HepG2 (cell line): ENCODE results near the gene ESPN. TPM values are rescaled to one million over a fixed set of nuclear protein-coding genes. Genes with fewer than 3 reads are reported as not detected.

Experiments used
- CAMTA2 ChIP-seq: sonication (generic); formaldehyde crosslinking; IDR thresholded peaks from 2 replicates; pipeline ENCODE4 v1.4.0; 2020; ENCODE audit warnings: mild to moderate bottlenecking, missing genetic modification reagents, borderline replicate concordance
- CC2D1A ChIP-seq: sonication (generic); formaldehyde crosslinking; IDR thresholded peaks from 2 replicates; pipeline ENCODE4 v1.8.1; 2023; ENCODE audit warnings: mild to moderate bottlenecking, missing genetic modification reagents
- CEBPB ChIP-seq: IDR thresholded peaks from 2 replicates; pipeline ENCODE4 v1.6.1; 2011; ENCODE audit warnings: low read depth, low read length, improper control_type of control experiment, borderline replicate concordance
- CENPX ChIP-seq: sonication (generic); formaldehyde crosslinking; IDR thresholded peaks from 2 replicates; pipeline ENCODE4 v1.9.0; 2021; ENCODE audit warnings: mild to moderate bottlenecking, missing genetic modification reagents, moderate library complexity
- CTCF ChIP-seq: sonication (generic); formaldehyde crosslinking; IDR thresholded peaks from 2 replicates; pipeline ENCODE4 v1.5.0; 2020; ENCODE audit warnings: mild to moderate bottlenecking, missing genetic modification reagents, moderate library complexity
- DMTF1 ChIP-seq: sonication (generic); formaldehyde crosslinking; IDR thresholded peaks from 2 replicates; pipeline ENCODE4 v1.4.0; 2020; ENCODE audit warnings: mild to moderate bottlenecking, missing genetic modification reagents
- HNRNPL ChIP-seq: fragments of 200-400 bp; formaldehyde crosslinking; IDR thresholded peaks from 2 replicates; pipeline ENCODE4 v1.6.1; 2017; ENCODE audit warnings: mild to moderate bottlenecking, low read depth, low read length
- MZF1 ChIP-seq: sonication (generic); formaldehyde crosslinking; IDR thresholded peaks from 2 replicates; pipeline ENCODE4 v1.8.1; 2023; ENCODE audit warnings: mild to moderate bottlenecking, missing genetic modification reagents, borderline replicate concordance
- PAF1 ChIP-seq: IDR thresholded peaks from 2 replicates; pipeline ENCODE4 v1.6.1; 2016; ENCODE audit warnings: missing genetic modification reagents, missing compliant biosample characterization
- SNAI1 ChIP-seq: sonication (generic); formaldehyde crosslinking; IDR thresholded peaks from 2 replicates; pipeline ENCODE4 v1.5.0; 2020; ENCODE audit warnings: mild to moderate bottlenecking, missing genetic modification reagents, borderline replicate concordance
- THAP11 ChIP-seq: IDR thresholded peaks from 2 replicates; pipeline ENCODE4 v1.6.1; 2016; ENCODE audit warnings: missing biosample characterization, missing genetic modification reagents
- ZNF30 ChIP-seq: sonication (generic); formaldehyde crosslinking; IDR thresholded peaks from 2 replicates; pipeline ENCODE4 v1.5.0; 2020; ENCODE audit warnings: mild to moderate bottlenecking, missing genetic modification reagents
- ZNF333 ChIP-seq: sonication (generic); formaldehyde crosslinking; IDR thresholded peaks from 2 replicates; pipeline ENCODE4 v1.4.0; 2020; ENCODE audit warnings: mild to moderate bottlenecking, missing genetic modification reagents, borderline replicate concordance
- ZNF350 ChIP-seq: sonication (generic); formaldehyde crosslinking; IDR thresholded peaks from 2 replicates; pipeline ENCODE4 v1.4.0; 2020; ENCODE audit warnings: mild to moderate bottlenecking, low read depth, missing genetic modification reagents, borderline replicate concordance
- ZNF430 ChIP-seq: sonication (generic); formaldehyde crosslinking; IDR thresholded peaks from 2 replicates; pipeline ENCODE4 v1.9.0; 2021; ENCODE audit warnings: mild to moderate bottlenecking, missing genetic modification reagents
- ZNF513 ChIP-seq: sonication (generic); formaldehyde crosslinking; conservative IDR thresholded peaks from 2 replicates; pipeline ENCODE4 v1.5.0; 2020; ENCODE audit warnings: missing genetic modification reagents
- ZNF547 ChIP-seq: sonication (generic); formaldehyde crosslinking; IDR thresholded peaks from 2 replicates; pipeline ENCODE4 v1.5.1; 2020; ENCODE audit warnings: mild to moderate bottlenecking, missing genetic modification reagents
- ZSCAN31 ChIP-seq: sonication (generic); formaldehyde crosslinking; IDR thresholded peaks from 2 replicates; pipeline ENCODE4 v1.5.0; 2020; ENCODE audit warnings: low read depth, mild to moderate bottlenecking, missing genetic modification reagents
- polyA plus RNA-seq, 8 experiments: library from polyadenylated mRNA; depleted of rRNA in 3 of 8; stranded (reverse) in 7 of 8; unstranded in 1 of 8; fragments of >200 nt; fragmentation: Illumina TruSeq in 4 of 8; extraction: Trizol in 4 of 8; gene quantifications; 2 replicates each; pipeline versions ENCODE4 v1.2.1 to v1.2.3, GENCODE V29; 2011 to 2016; ENCODE audit warnings: low read depth in 4 of 8, missing spikeins in 1 of 8, mixed read lengths in 1 of 8; ENCODE audit not compliant: insufficient read depth in 1 of 8
- total RNA-seq, 5 experiments: library from RNA; depleted of rRNA; stranded (reverse); fragments of >200 nt; fragmentation: Illumina TruSeq; extraction: Trizol; gene quantifications; 2 replicates each; pipeline ENCODE4 v1.2.3, GENCODE V29; 2016; ENCODE audit warnings: low read depth in 1 of 5
- TF ChIP-seq, protein P1 (sequence below): sonication (generic); formaldehyde crosslinking; IDR thresholded peaks from 2 replicates; pipeline ENCODE4 v1.8.1; 2023; ENCODE audit warnings: mild to moderate bottlenecking, missing genetic modification reagents
- TF ChIP-seq, protein P2 (sequence below): IDR thresholded peaks from 2 replicates; pipeline ENCODE4 v1.6.1; 2012; ENCODE audit warnings: inconsistent platforms
- TF ChIP-seq, protein P3 (sequence below): sonication (generic); formaldehyde crosslinking; IDR thresholded peaks from 2 replicates; pipeline ENCODE4 v1.4.0; 2020; ENCODE audit warnings: missing genetic modification reagents, mild to moderate bottlenecking, borderline replicate concordance

Gene ESPN
- total and polyA plus RNA-seq, 2 of the 13 experiments (the other 11 are each of a cell fraction or from before 2014, with no cell fraction given): 48.6 to 54.2 TPM

DNA sequence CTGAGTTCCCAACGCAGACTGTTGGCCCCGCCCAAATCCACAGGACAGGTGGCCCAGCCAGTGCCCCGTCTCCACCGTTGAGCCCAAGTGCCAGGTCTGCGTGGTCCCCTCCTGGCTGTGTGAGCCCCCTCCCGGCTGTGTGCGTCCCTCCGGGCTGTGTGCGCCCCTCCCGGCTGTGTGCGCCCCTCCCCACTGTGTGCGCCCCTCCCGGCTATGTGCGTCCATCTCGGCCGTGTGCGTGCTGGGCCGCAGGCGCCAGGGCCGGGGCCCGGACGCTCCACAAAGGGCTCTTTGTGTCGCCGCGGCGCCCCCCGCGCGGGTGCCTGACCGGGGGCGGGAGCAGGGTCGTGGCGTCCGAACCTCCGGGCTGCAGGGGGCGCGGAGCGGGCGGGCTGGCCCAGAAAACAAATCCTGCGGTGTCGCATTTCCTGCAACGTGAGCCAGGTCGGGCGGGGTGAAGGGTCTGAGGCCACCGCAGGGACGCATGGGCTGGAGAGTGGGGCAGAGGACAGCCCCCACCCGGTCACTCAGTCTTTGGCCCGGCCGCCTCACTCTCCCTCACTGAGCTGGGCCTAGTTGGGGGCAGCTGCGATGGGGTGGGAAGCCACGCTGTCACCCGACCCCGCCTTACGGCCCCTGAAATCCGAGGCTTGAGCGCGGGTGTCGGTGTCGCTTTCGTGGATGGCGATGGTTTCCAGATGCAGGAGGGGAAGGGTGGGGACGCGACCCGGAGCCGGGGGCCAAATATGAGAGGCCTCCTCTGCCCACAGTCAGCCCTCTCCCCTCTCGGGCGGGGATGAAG lies 22.6 kb downstream of the ESPN start (continued):
- TF ChIP-seq CTCF (CRISPR knock-in tag) (peak; percentile 59), HNRNPL (peak; percentile 91; the same call in 1 of the 2 replicates), CAMTA2 (CRISPR knock-in tag) (peak; percentile 62; the same call in 1 of the 2 replicates), DMTF1 (CRISPR knock-in tag) (no peak), CC2D1A (CRISPR knock-in tag) (no peak), ZNF513 (no peak), ZNF333 (CRISPR knock-in tag) (peak; percentile 82; the same call in 1 of the 2 replicates), SNAI1 (CRISPR knock-in tag) (peak; percentile 61; the same call in 1 of the 2 replicates), ZNF30 (CRISPR knock-in tag) (no peak; the same call in 1 of the 2 replicates), CEBPB (no peak), MZF1 (CRISPR knock-in tag) (no peak), THAP11 (peak; percentile 66), ZSCAN31 (peak; percentile 48; the same call in 1 of the 2 replicates), PAF1 (CRISPR knock-in tag) (no peak), ZNF430 (CRISPR knock-in tag) (peak; percentile 86), ZNF350 (CRISPR knock-in tag) (no peak), ZNF547 (peak; percentile 93), CENPX (CRISPR knock-in tag) (no peak)
- TF ChIP-seq, protein P1, sequence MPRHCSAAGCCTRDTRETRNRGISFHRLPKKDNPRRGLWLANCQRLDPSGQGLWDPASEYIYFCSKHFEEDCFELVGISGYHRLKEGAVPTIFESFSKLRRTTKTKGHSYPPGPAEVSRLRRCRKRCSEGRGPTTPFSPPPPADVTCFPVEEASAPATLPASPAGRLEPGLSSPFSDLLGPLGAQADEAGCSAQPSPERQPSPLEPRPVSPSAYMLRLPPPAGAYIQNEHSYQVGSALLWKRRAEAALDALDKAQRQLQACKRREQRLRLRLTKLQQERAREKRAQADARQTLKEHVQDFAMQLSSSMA: no peak; the same call in 1 of the 2 replicates
- TF ChIP-seq, protein P2, sequence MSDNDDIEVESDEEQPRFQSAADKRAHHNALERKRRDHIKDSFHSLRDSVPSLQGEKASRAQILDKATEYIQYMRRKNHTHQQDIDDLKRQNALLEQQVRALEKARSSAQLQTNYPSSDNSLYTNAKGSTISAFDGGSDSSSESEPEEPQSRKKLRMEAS: no peak
- TF ChIP-seq, protein P3, sequence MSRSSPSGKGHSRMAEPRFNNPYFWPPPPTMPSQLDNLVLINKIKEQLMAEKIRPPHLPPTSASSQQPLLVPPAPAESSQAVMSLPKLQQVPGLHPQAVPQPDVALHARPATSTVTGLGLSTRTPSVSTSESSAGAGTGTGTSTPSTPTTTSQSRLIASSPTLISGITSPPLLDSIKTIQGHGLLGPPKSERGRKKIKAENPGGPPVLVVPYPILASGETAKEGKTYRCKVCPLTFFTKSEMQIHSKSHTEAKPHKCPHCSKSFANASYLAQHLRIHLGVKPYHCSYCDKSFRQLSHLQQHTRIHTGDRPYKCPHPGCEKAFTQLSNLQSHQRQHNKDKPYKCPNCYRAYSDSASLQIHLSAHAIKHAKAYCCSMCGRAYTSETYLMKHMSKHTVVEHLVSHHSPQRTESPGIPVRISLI: no peak; the same call in 1 of the 2 replicates
